PC-9 (cell line): ENCODE measurements around the gene LMNB1. TPM values are rescaled to one million over a fixed set of nuclear protein-coding genes. Genes with fewer than 3 reads are reported as not detected.
A peak's percentile ranks its signal among the peaks of the same experiment; 100 is the strongest.
"Not testable (repeated sequence)": the region's sequence is repeated elsewhere in the genome, so short reads cannot be mapped to it uniquely, and the experiment has no call there.

Source experiments
- BruUV-seq: library from RNA; stranded (reverse); fragments of 400-500 nt; replicated peaks from 2 replicates; lab custom pipeline; 2021; lab: Mats Ljungman, UMichigan
- CTCF ChIA-PET: fragments of 300-600 bp; sonication (Branson Sonifier 250); formaldehyde crosslinking; loops from one replicate; lab custom pipeline; 2022; ENCODE audit warnings: antibody characterized with exemption; lab: Charles Lee
- POLR2A ChIA-PET: fragments of 300-600 bp; sonication (Branson Sonifier 250); formaldehyde crosslinking; loops from one replicate; lab custom pipeline; 2022; ENCODE audit warnings: antibody characterized with exemption; ENCODE audit not compliant: unreplicated experiment; lab: Charles Lee
- DNase-seq, 2 experiments: peaks; one replicate each; pipeline versions ENCODE4 v3.0.0 to v3.0.0-alpha.2; 2015 to 2022; ENCODE audit warnings: mixed read lengths in 1 of 2
- H2AFZ ChIP-seq: fragments of 200-600 bp; sonication (generic); 2 replicates; pipeline ENCODE4 v1.8.1; 2017; ENCODE audit warnings: antibody characterized with exemption
- H3F3A ChIP-seq: fragments of 200-600 bp; sonication (generic); 2 replicates; pipeline ENCODE4 v1.8.1; 2017; ENCODE audit warnings: antibody characterized with exemption, mild to moderate bottlenecking, low read depth; ENCODE audit not compliant: insufficient read depth
- H3K27ac ChIP-seq: fragments of 200-600 bp; sonication (generic); 2 replicates; pipeline ENCODE4 v1.6.1; 2016; ENCODE audit warnings: mixed run types
- H3K27me3 ChIP-seq: fragments of 200-600 bp; sonication (generic); 2 replicates; pipeline ENCODE4 v1.6.1; 2016; ENCODE audit warnings: low read depth, mixed run types; ENCODE audit not compliant: insufficient read depth
- H3K36me3 ChIP-seq: fragments of 200-600 bp; sonication (generic); 2 replicates; pipeline ENCODE4 v1.6.1; 2016; ENCODE audit warnings: low read depth, mixed run types
- H3K4me1 ChIP-seq: fragments of 200-600 bp; sonication (generic); replicated peaks from 2 replicates; pipeline ENCODE4 v1.6.1; 2016; ENCODE audit warnings: mixed run types; ENCODE audit not compliant: insufficient read depth
- H3K4me2 ChIP-seq: fragments of 200-600 bp; sonication (generic); 2 replicates; pipeline ENCODE4 v1.6.1; 2017; ENCODE audit warnings: mixed run types
- H3K4me3 ChIP-seq: fragments of 200-600 bp; sonication (generic); 2 replicates; pipeline ENCODE4 v1.6.1; 2016; ENCODE audit warnings: mixed run types
- H3K79me2 ChIP-seq: fragments of 200-600 bp; sonication (generic); 2 replicates; pipeline ENCODE4 v1.6.1; 2017; ENCODE audit warnings: low read depth, mixed run types
- H3K9me2 ChIP-seq: fragments of 200-600 bp; sonication (generic); 2 replicates; pipeline ENCODE4 v1.8.1; 2017; ENCODE audit warnings: mild to moderate bottlenecking; ENCODE audit not compliant: insufficient read depth
- H3K9me3 ChIP-seq: fragments of 200-600 bp; sonication (generic); 2 replicates; pipeline ENCODE4 v1.8.1; 2016; ENCODE audit warnings: low read depth; ENCODE audit not compliant: insufficient read depth
- H4K20me1 ChIP-seq: fragments of 200-600 bp; sonication (generic); 2 replicates; pipeline ENCODE4 v1.8.1; 2017; ENCODE audit not compliant: insufficient read depth
- EZH2 ChIP-seq: fragments of 200-600 bp; sonication (generic); IDR thresholded peaks from 2 replicates; pipeline ENCODE4 v1.8.0; 2017; ENCODE audit warnings: antibody characterized with exemption, low read depth
- intact Hi-C: fragments of 100-400 bp; cut with micrococcal nuclease; formaldehyde crosslinking; loops from one replicate; pipeline ENCODE4 v1.10.0; 2022; ENCODE audit not compliant: unreplicated experiment
- total RNA-seq: library from RNA; stranded (reverse); gene quantifications from 2 replicates; pipeline ENCODE4 v1.2.3, GENCODE V29; 2021
- TF ChIP-seq, protein P1 (sequence below): fragments of 200-600 bp; sonication (generic); conservative IDR thresholded peaks from 2 replicates; pipeline ENCODE4 v1.6.1; 2017; ENCODE audit warnings: mixed run types, antibody characterized with exemption, mild to moderate bottlenecking, moderate library complexity

The LMNB1 gene
- total RNA-seq, 1 experiment from 2014 or later = 117 TPM

DNA sequence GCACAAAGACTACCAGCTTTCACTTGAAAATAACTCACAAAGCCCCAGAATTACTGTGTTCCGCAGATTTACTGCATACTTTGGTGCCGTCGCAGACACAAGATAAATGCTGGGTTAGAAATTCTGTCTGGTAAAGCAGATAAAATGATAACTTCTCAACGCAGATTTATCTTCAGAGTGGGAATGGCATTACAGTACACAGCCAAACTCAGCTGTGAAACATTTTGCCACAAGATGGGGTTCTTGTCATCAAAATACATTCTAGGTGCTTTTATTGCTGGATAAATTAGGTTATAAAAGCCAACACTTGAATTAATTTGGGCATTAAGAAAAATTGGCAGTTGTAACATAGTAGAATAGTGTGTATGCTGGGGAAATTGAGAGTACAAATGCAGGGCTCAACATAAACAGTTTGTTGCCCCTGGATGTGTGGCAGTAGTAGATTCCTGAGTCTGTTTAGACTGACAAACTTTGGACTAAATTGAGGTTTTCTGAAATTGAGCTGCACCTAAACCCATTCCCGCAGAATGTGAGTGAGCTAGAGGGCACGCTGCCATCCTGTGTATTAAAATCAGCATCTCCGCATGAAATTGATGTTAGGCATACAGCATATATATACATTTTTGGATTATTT lies 61.1 kb downstream of the LMNB1 start:
- no peak overlapping the region for H2AFZ ChIP-seq
- intact Hi-C loops = loop anchor here (5.0 kb wide), 1 partner anchor 474 kb away; no protein-coding TSS in a partner anchor

DNA sequence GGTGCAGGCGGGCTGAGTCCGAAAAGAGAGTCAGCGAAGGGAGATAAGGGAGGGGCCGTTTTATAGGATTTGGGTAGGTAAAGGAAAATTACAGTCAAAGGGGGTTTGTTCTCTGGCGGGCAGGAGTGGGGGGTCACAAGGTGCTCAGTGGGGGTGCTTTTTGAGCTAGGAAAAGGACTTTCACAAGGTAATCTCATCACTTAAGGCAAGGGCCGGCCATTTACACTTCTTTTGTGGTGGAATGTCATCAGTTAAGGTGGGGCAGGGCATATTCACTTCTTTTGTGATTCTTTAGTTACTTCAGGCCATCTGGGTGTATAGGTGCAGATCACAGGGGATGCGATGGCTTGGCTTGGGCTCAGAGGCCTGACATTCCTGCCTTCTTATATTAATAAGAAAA lies 62.5 kb downstream of the LMNB1 start:
- H3K4me2 ChIP-seq, H2AFZ ChIP-seq, H4K20me1 ChIP-seq, DNase-seq, H3K9me2 ChIP-seq, H3K36me3 ChIP-seq, H3K4me3 ChIP-seq, H3K79me2 ChIP-seq, H3K9me3 ChIP-seq, BruUV-seq, H3F3A ChIP-seq, H3K4me1 ChIP-seq, H3K27ac ChIP-seq, CTCF ChIA-PET, POLR2A ChIA-PET, H3K27me3 ChIP-seq: not testable (repeated sequence)
- intact Hi-C loops = loop anchor here (5.0 kb wide), 1 partner anchor 473 kb away; no protein-coding TSS in a partner anchor

More for the DNA sequence above, 61.1 kb downstream of the LMNB1 start:
- Histone ChIP-seq H3K36me3 (peaks cover 5% of the 10 kb centered on the region; the same call in 1 of the 2 replicates), H3K27me3 (no peaks in the 10 kb centered on the region), H3K9me3 (no peaks in the 10 kb centered on the region), H3K4me2 (no peak overlapping the region), H3K27ac (no peak overlapping the region), H3K79me2 (no peaks in the 10 kb centered on the region), H4K20me1 (no peaks in the 10 kb centered on the region), H3F3A (no peaks in the 10 kb centered on the region), H3K4me3 (no peak overlapping the region), H3K9me2 (no peaks in the 10 kb centered on the region), H3K4me1 (no peaks in the 10 kb centered on the region)
- ChIA-PET POLR2A (no interaction called here), CTCF (no interaction called here)
- BruUV-seq = no TSS peak
- DNase-seq = no peak
- no peak for TF ChIP-seq EZH2
- TF ChIP-seq, protein P1, sequence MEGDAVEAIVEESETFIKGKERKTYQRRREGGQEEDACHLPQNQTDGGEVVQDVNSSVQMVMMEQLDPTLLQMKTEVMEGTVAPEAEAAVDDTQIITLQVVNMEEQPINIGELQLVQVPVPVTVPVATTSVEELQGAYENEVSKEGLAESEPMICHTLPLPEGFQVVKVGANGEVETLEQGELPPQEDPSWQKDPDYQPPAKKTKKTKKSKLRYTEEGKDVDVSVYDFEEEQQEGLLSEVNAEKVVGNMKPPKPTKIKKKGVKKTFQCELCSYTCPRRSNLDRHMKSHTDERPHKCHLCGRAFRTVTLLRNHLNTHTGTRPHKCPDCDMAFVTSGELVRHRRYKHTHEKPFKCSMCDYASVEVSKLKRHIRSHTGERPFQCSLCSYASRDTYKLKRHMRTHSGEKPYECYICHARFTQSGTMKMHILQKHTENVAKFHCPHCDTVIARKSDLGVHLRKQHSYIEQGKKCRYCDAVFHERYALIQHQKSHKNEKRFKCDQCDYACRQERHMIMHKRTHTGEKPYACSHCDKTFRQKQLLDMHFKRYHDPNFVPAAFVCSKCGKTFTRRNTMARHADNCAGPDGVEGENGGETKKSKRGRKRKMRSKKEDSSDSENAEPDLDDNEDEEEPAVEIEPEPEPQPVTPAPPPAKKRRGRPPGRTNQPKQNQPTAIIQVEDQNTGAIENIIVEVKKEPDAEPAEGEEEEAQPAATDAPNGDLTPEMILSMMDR = peak; percentile 47; the same call in 1 of the 2 replicates

DNA sequence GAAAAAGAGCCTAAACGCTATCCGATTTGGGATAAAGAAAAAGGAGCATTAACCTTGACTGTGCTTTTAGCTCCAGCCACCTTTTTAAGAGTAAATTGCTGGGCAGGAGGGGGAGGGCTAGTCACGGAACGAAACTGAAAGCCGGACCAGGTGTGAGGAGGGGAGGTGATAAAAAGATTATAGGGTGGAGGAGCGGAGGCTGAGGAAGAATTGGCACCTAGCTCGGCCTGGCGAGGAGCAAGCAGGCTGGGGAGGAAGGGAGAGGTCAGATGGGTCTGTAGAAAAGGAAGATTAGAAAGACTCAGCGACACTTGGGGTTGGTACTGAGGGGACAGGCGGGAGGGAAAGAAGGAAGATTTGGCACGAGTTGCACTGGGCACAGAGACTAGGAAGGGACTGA lies 66.4 kb downstream of the LMNB1 start:
- H3K4me3 ChIP-seq, DNase-seq, H3K9me3 ChIP-seq, H3K4me2 ChIP-seq, H2AFZ ChIP-seq, BruUV-seq, H3F3A ChIP-seq, H3K79me2 ChIP-seq, H3K9me2 ChIP-seq, CTCF ChIA-PET, H3K27ac ChIP-seq, POLR2A ChIA-PET, H4K20me1 ChIP-seq, intact Hi-C loops, H3K27me3 ChIP-seq, H3K36me3 ChIP-seq, H3K4me1 ChIP-seq: not testable (repeated sequence)

DNA sequence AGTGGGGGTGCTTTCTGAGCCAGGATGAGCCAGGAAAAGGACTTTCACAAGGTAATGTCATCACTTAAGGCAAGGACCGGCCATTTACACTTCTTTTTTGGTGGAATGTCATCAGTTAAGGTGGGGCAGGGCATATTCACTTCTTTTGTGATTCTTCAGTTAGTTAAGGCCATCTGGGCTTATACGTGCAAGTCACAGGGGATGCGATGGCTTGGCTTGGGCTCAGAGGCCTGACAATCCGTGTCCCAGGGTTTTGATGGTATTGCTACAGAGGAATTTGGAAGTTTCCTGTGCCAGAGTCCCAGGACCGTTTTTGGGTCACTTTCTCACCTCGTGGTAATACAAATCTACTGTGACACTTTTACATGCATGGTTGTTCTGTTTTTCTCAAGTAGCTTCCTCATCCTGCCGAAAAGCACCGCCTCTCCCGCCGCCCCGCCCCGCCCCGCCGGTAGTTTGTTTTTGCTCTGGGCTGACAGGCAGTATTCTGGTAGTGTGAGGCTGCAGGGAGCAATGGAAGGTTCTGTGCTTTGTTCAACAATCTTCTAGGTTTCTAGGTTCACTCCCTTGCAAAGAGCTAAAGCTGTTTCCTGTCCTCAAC lies 68.6 kb downstream of the LMNB1 start:
- H3K4me3 ChIP-seq, H2AFZ ChIP-seq, H3K4me2 ChIP-seq, POLR2A ChIA-PET, H3K36me3 ChIP-seq, H3K9me3 ChIP-seq, intact Hi-C loops, CTCF ChIA-PET, H3K4me1 ChIP-seq, H3K27me3 ChIP-seq, H3K27ac ChIP-seq, BruUV-seq, H3F3A ChIP-seq, H4K20me1 ChIP-seq, DNase-seq, H3K79me2 ChIP-seq, H3K9me2 ChIP-seq: not testable (repeated sequence)
